Colonic mucosa (tissue), 4 donors: ENCODE measurements around the gene KDM4B. TPM values are rescaled to one million over a fixed set of nuclear protein-coding genes. Genes with fewer than 3 reads are reported as not detected.

ENCODE experiments used
- DNase-seq: peaks from one replicate; pipeline ENCODE4 v3.0.0-alpha.2; 2020
- H3K27ac ChIP-seq: fragments of 200-600 bp; one replicate; pipeline ENCODE4 v1.8.0; 2021
- H3K27me3 ChIP-seq: fragments of 200-600 bp; one replicate; pipeline ENCODE4 v1.8.0; 2021
- H3K36me3 ChIP-seq: fragments of 200-600 bp; one replicate; pipeline ENCODE4 v1.8.0; 2021
- H3K4me1 ChIP-seq: fragments of 200-600 bp; one replicate; pipeline ENCODE4 v1.8.0; 2021; ENCODE audit warnings: mild to moderate bottlenecking
- H3K4me3 ChIP-seq: fragments of 200-600 bp; one replicate; pipeline ENCODE4 v1.8.0; 2021
- H3K9ac ChIP-seq, 2 donors: one replicate each; pipeline ENCODE4 v1.7.0; 2013; ENCODE audit warnings: control low read depth in 2 of 2, low read depth in 2 of 2, low read length in 2 of 2
- H3K9me3 ChIP-seq: fragments of 200-600 bp; one replicate; pipeline ENCODE4 v1.8.0; 2021
- intact Hi-C: fragments of 100-400 bp; cut with DNase I; formaldehyde crosslinking; loops from one replicate; pipeline ENCODE4 v1.14.1; 2022
- total RNA-seq, 2 donors: library from RNA; stranded (reverse); fragmentation: NEBNext Ultra II Directional in 1 of 2; extraction: Animal tissue kit (Norgen Biotek cat#: 25700) in 1 of 2; gene quantifications; one replicate each; pipeline ENCODE4 v1.2.1, GENCODE V29; 2021
- TF ChIP-seq, protein P1 (sequence below): fragments of 200-600 bp; IDR thresholded peaks from one replicate; pipeline ENCODE4 v1.8.0; 2022; ENCODE audit warnings: antibody characterized with exemption, mild to moderate bottlenecking
- donor health status: healthy.
- donor health status: DM: no; HTN: no; CAD: no.
- donor health status: DM: no; HTN: no; CAD: no.

KDM4B gene
- total RNA-seq, 2 donors from 2014 or later: 35.2 to 52.9 TPM

DNA sequence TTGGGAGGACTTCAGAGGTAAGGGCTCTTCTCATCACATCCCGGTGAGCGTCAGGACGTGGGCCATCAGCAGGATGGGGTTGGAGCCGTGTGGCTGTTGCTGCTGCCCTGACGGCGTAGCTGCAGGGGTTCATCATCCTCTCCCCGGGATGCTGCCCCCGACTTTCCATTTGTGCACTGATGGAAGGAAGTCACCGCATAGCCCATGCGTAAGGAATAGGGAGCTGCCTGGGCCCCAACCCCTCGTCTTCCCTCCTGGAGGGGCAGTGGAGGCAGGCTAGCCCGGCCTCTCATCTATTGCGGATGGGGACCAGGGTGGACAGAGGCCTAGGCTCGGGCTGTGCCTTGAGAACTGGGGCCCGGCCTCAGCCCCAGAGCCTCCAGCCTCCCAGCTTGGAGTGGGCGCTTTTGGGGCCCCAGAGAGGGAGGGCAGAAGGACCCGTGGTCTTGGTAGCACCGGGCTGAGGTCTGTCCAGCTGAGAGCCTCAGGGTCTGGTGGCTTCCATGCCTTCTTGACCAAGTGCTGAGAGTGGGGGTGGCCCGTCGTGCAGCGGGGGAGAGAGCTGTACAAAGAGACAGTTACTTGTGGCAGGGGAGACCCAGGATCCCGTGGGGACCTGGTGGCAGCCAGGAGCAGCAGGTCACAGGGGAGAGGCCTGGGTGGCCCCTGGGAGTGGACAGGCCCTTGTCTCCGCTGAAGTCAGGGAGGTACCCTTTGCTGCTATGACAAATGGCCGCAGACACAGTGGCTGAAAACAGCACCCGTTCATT lies 44.0 kb downstream of the KDM4B start:
- no peaks in the 10 kb centered on the region for H3K36me3 ChIP-seq
- intact Hi-C loops: no loop called here
- no peaks in the 10 kb centered on the region for H3K4me1 ChIP-seq

DNA sequence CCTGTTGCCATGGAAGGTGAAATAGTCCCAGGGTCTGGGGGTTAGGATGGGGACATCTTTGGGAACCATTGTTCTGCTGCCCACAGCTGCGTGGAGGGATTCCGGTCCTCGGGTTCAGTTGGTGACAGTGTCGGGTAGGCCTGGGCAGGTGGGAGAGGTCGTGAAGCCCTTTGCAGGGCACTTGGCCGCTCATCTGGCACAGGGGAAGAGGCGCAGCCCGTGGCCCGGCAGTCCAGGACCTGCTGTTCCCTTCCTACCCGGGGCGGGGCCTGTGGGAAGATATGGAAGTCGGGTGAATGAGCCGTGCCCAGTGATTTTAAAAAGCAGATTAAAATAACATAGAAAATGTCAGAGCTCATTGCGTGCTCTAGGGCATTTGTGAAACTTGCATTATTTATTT lies 44.8 kb downstream of the KDM4B start:
- no peak for DNase-seq
- Histone ChIP-seq H3K4me1 (no peaks in the 10 kb centered on the region), H3K36me3 (no peaks in the 10 kb centered on the region), H3K27ac (no peak overlapping the region), H3K27me3 (no peaks in the 10 kb centered on the region), H3K9ac (no peak overlapping the region), H3K4me3 (no peak overlapping the region), H3K9me3 (no peaks in the 10 kb centered on the region)
- TF ChIP-seq, protein P1, sequence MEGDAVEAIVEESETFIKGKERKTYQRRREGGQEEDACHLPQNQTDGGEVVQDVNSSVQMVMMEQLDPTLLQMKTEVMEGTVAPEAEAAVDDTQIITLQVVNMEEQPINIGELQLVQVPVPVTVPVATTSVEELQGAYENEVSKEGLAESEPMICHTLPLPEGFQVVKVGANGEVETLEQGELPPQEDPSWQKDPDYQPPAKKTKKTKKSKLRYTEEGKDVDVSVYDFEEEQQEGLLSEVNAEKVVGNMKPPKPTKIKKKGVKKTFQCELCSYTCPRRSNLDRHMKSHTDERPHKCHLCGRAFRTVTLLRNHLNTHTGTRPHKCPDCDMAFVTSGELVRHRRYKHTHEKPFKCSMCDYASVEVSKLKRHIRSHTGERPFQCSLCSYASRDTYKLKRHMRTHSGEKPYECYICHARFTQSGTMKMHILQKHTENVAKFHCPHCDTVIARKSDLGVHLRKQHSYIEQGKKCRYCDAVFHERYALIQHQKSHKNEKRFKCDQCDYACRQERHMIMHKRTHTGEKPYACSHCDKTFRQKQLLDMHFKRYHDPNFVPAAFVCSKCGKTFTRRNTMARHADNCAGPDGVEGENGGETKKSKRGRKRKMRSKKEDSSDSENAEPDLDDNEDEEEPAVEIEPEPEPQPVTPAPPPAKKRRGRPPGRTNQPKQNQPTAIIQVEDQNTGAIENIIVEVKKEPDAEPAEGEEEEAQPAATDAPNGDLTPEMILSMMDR: no peak
- intact Hi-C loops: no loop called here

More for the DNA sequence above, 44.0 kb downstream of the KDM4B start:
- Histone ChIP-seq H3K9ac (no peak overlapping the region), H3K27ac (no peak overlapping the region), H3K27me3 (no peaks in the 10 kb centered on the region), H3K4me3 (no peak overlapping the region), H3K9me3 (no peaks in the 10 kb centered on the region)
- TF ChIP-seq, protein P1: no peak
- no peak for DNase-seq

DNA sequence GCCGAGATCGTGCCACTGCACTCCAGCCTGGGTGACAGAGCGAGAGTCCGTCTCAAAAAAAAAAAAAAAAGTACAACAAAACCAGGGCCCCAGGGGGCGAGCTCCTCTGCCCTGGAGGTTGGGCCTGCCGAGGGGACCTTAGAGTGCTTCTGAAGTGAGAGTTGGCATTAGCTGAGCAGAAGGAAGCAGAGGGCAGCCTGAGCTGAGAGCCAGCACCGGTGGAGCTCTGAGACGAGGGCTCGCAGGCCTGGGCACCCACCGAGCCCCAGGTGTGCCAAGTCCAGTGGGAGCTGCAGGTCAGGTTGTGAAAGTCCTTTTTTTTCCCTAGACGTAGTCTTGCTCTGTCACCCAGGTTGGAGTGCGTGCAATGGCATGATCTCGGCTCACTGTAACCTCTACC lies 46.0 kb downstream of the KDM4B start:
- DNase-seq: no peak
- H3K9me3 ChIP-seq: no peaks in the 10 kb centered on the region
- no peak overlapping the region for H3K9ac ChIP-seq
- no peak overlapping the region for H3K4me3 ChIP-seq
- no peaks in the 10 kb centered on the region for H3K4me1 ChIP-seq
- no peaks in the 10 kb centered on the region for H3K27me3 ChIP-seq
- H3K27ac ChIP-seq: no peak overlapping the region
- intact Hi-C loops: no loop called here
- H3K36me3 ChIP-seq: no peaks in the 10 kb centered on the region
- TF ChIP-seq, protein P1: no peak

DNA sequence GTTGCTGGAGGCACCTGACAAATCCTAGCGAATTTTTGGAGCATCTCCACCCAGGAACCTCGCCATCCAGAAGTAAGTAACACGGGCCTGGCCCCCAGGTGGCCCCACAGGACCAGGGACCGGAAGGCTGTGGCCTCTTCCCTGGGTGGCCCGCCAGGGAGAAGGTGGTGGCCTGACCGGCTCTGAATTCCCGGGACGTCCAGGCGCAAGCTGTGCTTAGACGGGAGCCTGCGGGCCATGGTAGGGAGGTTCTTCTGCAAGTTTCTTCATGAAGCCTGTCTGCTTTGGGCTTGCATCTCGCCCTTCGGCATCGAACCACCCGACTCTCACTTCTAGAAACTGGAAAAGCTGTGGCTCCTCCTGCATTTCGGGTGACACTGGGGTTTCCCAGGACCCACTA lies 47.4 kb downstream of the KDM4B start:
- intact Hi-C loops: no loop called here
- no peak for DNase-seq
- Histone ChIP-seq H3K36me3 (no peaks in the 10 kb centered on the region), H3K27me3 (no peaks in the 10 kb centered on the region), H3K9me3 (no peaks in the 10 kb centered on the region), H3K4me1 (no peaks in the 10 kb centered on the region), H3K4me3 (no peak overlapping the region), H3K9ac (no peak overlapping the region), H3K27ac (no peak overlapping the region)
- TF ChIP-seq, protein P1: no peak

DNA sequence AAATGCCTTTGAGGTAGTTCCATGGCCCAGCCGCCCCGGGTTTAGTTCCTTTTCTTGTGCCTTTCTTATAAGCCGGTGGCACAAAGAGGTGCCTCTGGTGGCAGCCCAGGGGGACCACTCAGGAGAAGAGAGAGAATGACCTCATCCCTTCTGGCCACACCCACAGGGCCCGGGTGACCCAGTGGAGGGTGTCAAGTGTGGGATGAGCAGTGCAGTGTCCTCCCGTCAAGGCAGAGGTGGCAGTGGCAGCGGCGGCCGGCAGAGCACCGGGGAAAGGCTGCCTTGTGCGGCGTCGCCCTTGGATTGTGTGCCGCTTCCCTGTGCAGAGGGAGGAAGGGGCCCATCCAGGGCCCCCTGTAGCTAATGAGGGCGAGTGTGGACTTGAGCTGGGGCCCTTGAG lies 47.9 kb downstream of the KDM4B start:
- Histone ChIP-seq H3K36me3 (no peaks in the 10 kb centered on the region), H3K4me1 (no peaks in the 10 kb centered on the region), H3K27me3 (no peaks in the 10 kb centered on the region), H3K9ac (no peak overlapping the region), H3K9me3 (no peaks in the 10 kb centered on the region), H3K4me3 (no peak overlapping the region), H3K27ac (no peak overlapping the region)
- intact Hi-C loops: no loop called here
- TF ChIP-seq, protein P1: no peak
- DNase-seq: no peak
